Liver (tissue), 9 donors: ENCODE measurements around the gene TBC1D26. TPM values are rescaled to one million over a fixed set of nuclear protein-coding genes. Genes with fewer than 3 reads are reported as not detected.
"Not testable (repeated sequence)": the region's sequence is repeated elsewhere in the genome, so short reads cannot be mapped to it uniquely, and the experiment has no call there.

ENCODE experiments used
- DNase-seq: peaks from one replicate; pipeline ENCODE4 v3.0.0-alpha.2; 2017; ENCODE audit warnings: low spot score
- H3K27ac ChIP-seq, 2 donors: one replicate each; pipeline ENCODE4 v1.7.0; 2013; ENCODE audit warnings: inconsistent platforms in 2 of 2, low read length in 2 of 2, control low read depth in 1 of 2, low read depth in 1 of 2, mild to moderate bottlenecking in 1 of 2
- H3K27me3 ChIP-seq, 4 donors: one replicate each; pipeline versions ENCODE4 v1.6.1 to v1.7.0; 2013; ENCODE audit warnings: low read length in 3 of 4, inconsistent platforms in 1 of 4, mild to moderate bottlenecking in 1 of 4, moderate library complexity in 1 of 4; ENCODE audit not compliant: control insufficient read depth in 4 of 4, insufficient read depth in 4 of 4
- H3K36me3 ChIP-seq, 4 donors: one replicate each; pipeline versions ENCODE4 v1.6.1 to v1.7.0; 2013; ENCODE audit warnings: low read length in 3 of 4, mild to moderate bottlenecking in 3 of 4, low read depth in 1 of 4, moderate library complexity in 1 of 4; ENCODE audit not compliant: control insufficient read depth in 4 of 4, insufficient read depth in 3 of 4
- H3K4me1 ChIP-seq, 4 donors: one replicate each; pipeline versions ENCODE4 v1.6.1 to v1.7.0; 2013; ENCODE audit warnings: low read length in 3 of 4, mild to moderate bottlenecking in 3 of 4, moderate library complexity in 1 of 4; ENCODE audit not compliant: control insufficient read depth in 4 of 4, insufficient read depth in 4 of 4
- H3K4me3 ChIP-seq, 3 donors: one replicate each; pipeline versions ENCODE4 v1.6.1 to v1.7.0; 2013; ENCODE audit warnings: low read length in 3 of 3, control low read depth in 1 of 3, low read depth in 1 of 3, mild to moderate bottlenecking in 1 of 3
- H3K9ac ChIP-seq, 2 donors: one replicate each; pipeline ENCODE4 v1.7.0; 2013; ENCODE audit warnings: low read length in 2 of 2, mild to moderate bottlenecking in 2 of 2, moderate library complexity in 2 of 2, control low read depth in 1 of 2, low read depth in 1 of 2
- H3K9me3 ChIP-seq, 4 donors: one replicate each; pipeline versions ENCODE4 v1.6.1 to v1.7.0; 2013; ENCODE audit warnings: low read length in 3 of 4; ENCODE audit not compliant: control insufficient read depth in 4 of 4
- GABPA ChIP-seq, 2 donors: IDR thresholded peaks in 1 of 2; conservative IDR thresholded peaks in 1 of 2; 2 replicates each; pipeline ENCODE4 v1.6.1; 2016; ENCODE audit warnings: antibody characterized with exemption in 2 of 2, mild to moderate bottlenecking in 1 of 2, moderate library complexity in 1 of 2
- YY1 ChIP-seq: IDR thresholded peaks from 2 replicates; pipeline ENCODE4 v1.6.1; 2016; ENCODE audit warnings: antibody characterized with exemption, mild to moderate bottlenecking
- WGBS: extraction: QIAGEN DNeasy Blood & Tissue Kit; methylation state at CpG from one replicate; pipeline ENCODE4 v1.1.7; 2013; 5-methylcytosine and 5-hydroxymethylcytosine counted together
- polyA plus RNA-seq, 2 donors: library from polyadenylated mRNA; stranded (reverse) in 1 of 2; unstranded in 1 of 2; fragments of 200-250 nt in 1 of 2; fragments of >200 nt in 1 of 2; fragmentation: Nextera tagmentation in 1 of 2; extraction: Ambion mirVana in 1 of 2; gene quantifications; one replicate each; pipeline versions ENCODE4 v1.2.1 to v1.2.3, GENCODE V29; 2013 to 2015
- total RNA-seq, 2 donors: library from RNA; depleted of rRNA; stranded (reverse); fragments of >200 nt; gene quantifications; one replicate each; pipeline ENCODE4 v1.2.3, GENCODE V29; 2014
- donor health status: healthy.
- donor health status: healthy.
- donor health status: healthy.
- donor health status: healthy.
- donor health status: healthy.

The TBC1D26 gene
- total RNA-seq: not detected
- not detected for polyA plus RNA-seq

GRCh38 chr17:15731900-15732299, at the start of gene TBC1D26:
TBC1D26 (plus strand) TSS chr17:15732283; CDS start chr17:15735349, 3,066 bp downstream.
- not testable (repeated sequence) for H3K4me3 ChIP-seq, H3K27me3 ChIP-seq, H3K9me3 ChIP-seq, H3K36me3 ChIP-seq, H3K4me1 ChIP-seq, H3K9ac ChIP-seq, DNase-seq, H3K27ac ChIP-seq
- 85% methylated on average over 10 of the region's 10 CpGs for WGBS

DNA sequence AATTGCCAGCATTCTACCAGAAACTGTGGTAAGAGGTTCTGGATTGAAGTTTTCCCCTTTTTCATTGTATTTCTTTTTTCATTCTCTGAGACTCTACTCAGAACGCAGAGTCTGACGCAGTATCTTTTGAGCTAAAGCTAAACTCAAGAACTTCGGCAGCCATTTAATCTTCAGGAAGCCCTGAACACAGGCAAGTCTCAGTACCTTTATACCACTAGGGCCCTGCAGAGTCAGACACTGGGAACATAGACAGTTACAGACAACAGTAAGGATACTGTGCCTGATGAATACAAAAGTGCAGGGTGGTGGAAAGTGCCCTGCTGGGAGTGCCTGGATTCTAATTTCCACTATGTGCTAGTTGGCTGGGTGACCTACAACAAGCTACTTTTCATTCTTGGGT, 48.9 kb upstream of the TBC1D26 start:
- H3K4me3 ChIP-seq, H3K9ac ChIP-seq, H3K36me3 ChIP-seq, DNase-seq, H3K9me3 ChIP-seq, H3K27ac ChIP-seq, H3K27me3 ChIP-seq, H3K4me1 ChIP-seq: not testable (repeated sequence)
- WGBS: 97% methylated on average over 3 of the region's 3 CpGs

- Histone ChIP-seq H3K9ac (peak within 1 kb of the TSS in 1 of 2 donors; percentile 65), H3K4me3 (peak within 1 kb of the TSS; percentile 60 to 76 (median 70))
- not testable (repeated sequence) for H3K27me3 ChIP-seq, H3K36me3 ChIP-seq, H3K9me3 ChIP-seq, H3K4me1 ChIP-seq, H3K27ac ChIP-seq
- TF ChIP-seq YY1 (peak; percentile 15), GABPA (IDR thresholded peaks at IDR 0.05 in 1 of 2, conservative IDR thresholded peaks at IDR 0.05 in 1 of 2) (peak; percentile 89 to 95)
- peak; percentile 84 for DNase-seq
- WGBS: under 1% methylated on average over 34 of the region's 35 CpGs
These were observed 48.1 kb upstream of the TBC1D26 start, which contains the start of gene TRIM16 for GRCh38 chr17:15683824-15684478. TRIM16 (minus strand) TSS chr17:15684311; CDS start chr17:15651609, 32,702 bp downstream.

DNA sequence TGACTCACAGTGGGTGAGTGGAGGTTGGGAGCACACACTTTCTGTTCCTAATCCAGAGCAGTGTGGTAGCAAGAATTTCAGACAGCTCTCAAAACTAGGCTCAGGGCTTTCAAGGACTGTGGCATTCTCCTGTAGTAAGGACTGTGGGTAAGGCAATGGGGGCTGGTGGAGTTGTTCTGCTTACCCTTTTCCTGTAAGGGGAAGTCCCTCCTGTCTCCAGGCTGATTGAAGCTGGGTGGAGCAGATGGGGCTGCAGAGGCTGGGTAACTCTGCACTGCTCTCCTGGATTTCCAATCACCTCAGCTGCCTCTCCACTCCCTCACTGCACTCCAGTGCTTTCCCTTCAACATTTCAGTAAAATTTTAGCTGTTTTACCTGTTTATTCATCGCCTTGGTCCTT, 44.6 kb upstream of the TBC1D26 start:
- not testable (repeated sequence) for H3K27ac ChIP-seq, DNase-seq, H3K4me3 ChIP-seq, H3K9ac ChIP-seq, H3K36me3 ChIP-seq, H3K4me1 ChIP-seq, H3K27me3 ChIP-seq, H3K9me3 ChIP-seq
- 90% methylated on average over 1 of the region's 1 CpG for WGBS

- H3K4me3 ChIP-seq: peak overlapping the region; percentile 48 to 65 (median 49)
- 24% methylated on average over 1 of the region's 3 CpGs for WGBS
- not testable (repeated sequence) for H3K27me3 ChIP-seq, H3K4me1 ChIP-seq, H3K36me3 ChIP-seq, H3K27ac ChIP-seq, DNase-seq, H3K9me3 ChIP-seq, H3K9ac ChIP-seq
These were observed 33.1 kb upstream of the TBC1D26 start for GRCh38 chr17:15698967-15699366.
